Urinary bladder (tissue), 4 donors: ENCODE results near the gene MFAP4. TPM values are rescaled to one million over a fixed set of nuclear protein-coding genes. Genes with fewer than 3 reads are reported as not detected.

Source experiments
- DNase-seq: peaks from one replicate; pipeline ENCODE4 v3.0.0-alpha.2; 2015; ENCODE audit errors: extremely low spot score
- H3K27ac ChIP-seq: one replicate; pipeline ENCODE4 v1.5.1; 2013; ENCODE audit warnings: low read depth, mild to moderate bottlenecking, moderate library complexity
- H3K36me3 ChIP-seq: one replicate; pipeline ENCODE4 v1.6.1; 2013; ENCODE audit warnings: mild to moderate bottlenecking, moderate library complexity; ENCODE audit not compliant: insufficient read depth
- H3K4me1 ChIP-seq: one replicate; pipeline ENCODE4 v1.6.1; 2013; ENCODE audit warnings: mild to moderate bottlenecking, moderate library complexity; ENCODE audit not compliant: insufficient read depth
- H3K4me3 ChIP-seq: one replicate; pipeline ENCODE4 v1.5.1; 2013; ENCODE audit warnings: low read depth, low read length
- WGBS: extraction: QIAGEN DNeasy Blood & Tissue Kit; methylation state at CpG from one replicate; pipeline ENCODE4 v1.1.7; 2013; 5-methylcytosine and 5-hydroxymethylcytosine counted together
- polyA plus RNA-seq: library from polyadenylated mRNA; stranded (reverse); fragments of 200-250 nt; gene quantifications from one replicate; pipeline ENCODE4 v1.2.3, GENCODE V29; 2013
- total RNA-seq: library from RNA; depleted of rRNA; stranded (reverse); fragments of >200 nt; gene quantifications from one replicate; pipeline ENCODE4 v1.2.3, GENCODE V29; 2014
- donor health status: healthy with polysubstance abuse.
- donor health status: healthy.

The MFAP4 gene
- total and polyA plus RNA-seq, 2 donors: 123 to 1,046 TPM

- no peak overlapping the region for H3K4me3 ChIP-seq
- H3K4me1 ChIP-seq: no peaks in the 10 kb centered on the region
- H3K36me3 ChIP-seq: no peaks in the 10 kb centered on the region
- no peak for DNase-seq
- H3K27ac ChIP-seq: no peak overlapping the region
- 87% methylated on average over 1 of the region's 1 CpG for WGBS
Observed at GRCh38 chr17:19404264-19404663, 17.3 kb upstream of the MFAP4 start.

DNA sequence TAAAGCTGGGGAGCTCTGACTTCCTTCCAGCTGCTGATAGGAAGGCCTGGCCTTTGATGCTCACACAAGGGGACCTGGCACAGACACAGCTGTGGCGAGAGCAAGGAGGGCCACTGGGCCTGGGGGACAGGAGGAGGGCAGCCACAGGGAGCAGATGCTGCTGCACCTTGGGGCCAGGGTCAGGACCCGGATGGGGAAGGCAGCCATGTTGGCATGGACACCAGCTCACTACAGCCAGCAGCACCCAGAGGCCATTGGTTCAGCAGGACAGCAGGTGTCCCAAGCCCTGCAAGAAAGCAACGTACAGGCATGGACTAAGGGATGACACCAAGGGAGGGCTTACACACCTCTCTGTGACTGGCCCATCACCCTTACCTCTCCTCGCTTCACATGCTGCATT is 16.0 kb upstream of the MFAP4 start:
- Histone ChIP-seq H3K36me3 (no peaks in the 10 kb centered on the region), H3K4me1 (no peaks in the 10 kb centered on the region), H3K4me3 (no peak overlapping the region), H3K27ac (no peak overlapping the region)
- 95% methylated on average over 4 of the region's 4 CpGs for WGBS
- DNase-seq: no peak

DNA sequence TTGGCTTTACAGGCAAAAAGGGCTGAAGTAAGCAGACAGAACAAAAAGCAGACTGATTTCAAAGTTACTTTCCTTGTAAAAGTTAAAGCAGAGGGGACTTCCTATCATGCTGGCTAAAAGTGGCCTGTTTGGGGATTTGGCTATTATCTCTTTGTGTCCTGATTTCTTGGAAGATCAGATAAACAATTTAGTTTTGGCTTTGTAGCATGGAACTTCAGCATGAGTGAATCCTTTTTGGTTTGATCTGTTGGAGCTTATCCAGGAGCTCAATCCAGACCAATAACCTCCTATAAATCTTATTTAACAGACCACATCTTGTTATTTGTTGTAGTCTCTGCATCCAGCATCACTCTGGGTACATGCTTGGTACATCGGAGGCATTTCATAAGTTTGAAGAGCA is 15.2 kb upstream of the MFAP4 start:
- Histone ChIP-seq H3K36me3 (no peaks in the 10 kb centered on the region), H3K4me1 (no peaks in the 10 kb centered on the region), H3K27ac (no peak overlapping the region), H3K4me3 (no peak overlapping the region)
- WGBS: 40% methylated on average over 1 of the region's 1 CpG
- DNase-seq: no peak

GRCh38 chr17:19401321-19402010 is 14.5 kb upstream of the MFAP4 start:
- DNase-seq: no peak
- no peaks in the 10 kb centered on the region for H3K4me1 ChIP-seq
- no peaks in the 10 kb centered on the region for H3K36me3 ChIP-seq
- no peak overlapping the region for H3K27ac ChIP-seq
- no peak overlapping the region for H3K4me3 ChIP-seq
- WGBS: 51% methylated on average over 8 of the region's 8 CpGs

GRCh38 chr17:19399750-19400450 is 12.9 kb upstream of the MFAP4 start:
- DNase-seq: no peak
- no peak overlapping the region for H3K27ac ChIP-seq
- H3K4me1 ChIP-seq: no peaks in the 10 kb centered on the region
- no peaks in the 10 kb centered on the region for H3K36me3 ChIP-seq
- WGBS: 81% methylated on average over 3 of the region's 3 CpGs
- H3K4me3 ChIP-seq: no peak overlapping the region

GRCh38 chr17:19398301-19399181 is 11.6 kb upstream of the MFAP4 start:
- no peak for DNase-seq
- H3K27ac ChIP-seq: no peak overlapping the region
- H3K4me3 ChIP-seq: no peak overlapping the region
- no peaks in the 10 kb centered on the region for H3K4me1 ChIP-seq
- WGBS: 52% methylated on average over 2 of the region's 2 CpGs
- H3K36me3 ChIP-seq: no peaks in the 10 kb centered on the region

DNA sequence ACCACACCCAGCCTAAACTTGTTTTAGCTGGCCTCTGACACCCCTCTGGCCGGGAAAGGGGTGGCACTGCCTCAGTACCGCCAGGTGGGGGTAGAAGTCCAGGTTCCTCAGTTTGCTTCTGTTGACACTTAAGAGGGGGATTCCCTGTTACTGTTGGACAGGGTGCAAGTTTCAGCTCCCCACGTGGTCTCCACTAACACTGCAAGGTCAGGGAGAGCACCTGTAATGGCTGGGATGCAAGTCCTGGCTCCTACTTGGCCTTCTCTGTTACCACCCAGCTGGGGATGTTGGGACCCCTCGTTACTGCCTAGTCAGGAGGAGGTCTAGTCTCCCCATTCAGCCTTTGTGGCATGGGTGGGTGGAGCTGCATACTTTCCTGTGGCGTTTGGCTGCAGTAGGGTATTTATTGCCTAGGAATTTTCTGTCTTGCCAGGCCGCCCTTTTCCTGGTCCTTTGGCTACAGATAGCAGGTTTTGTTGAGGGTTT is 10.6 kb upstream of the MFAP4 start:
- 74% methylated on average over 6 of the region's 6 CpGs for WGBS
- Histone ChIP-seq H3K27ac (no peak overlapping the region), H3K36me3 (no peaks in the 10 kb centered on the region), H3K4me1 (no peaks in the 10 kb centered on the region), H3K4me3 (no peak overlapping the region)
- DNase-seq: no peak

GRCh38 chr17:19392303-19392702 is 5.3 kb upstream of the MFAP4 start:
- Histone ChIP-seq H3K4me3 (no peak overlapping the region), H3K27ac (no peak overlapping the region), H3K36me3 (no peaks in the 10 kb centered on the region), H3K4me1 (no peaks in the 10 kb centered on the region)
- no peak for DNase-seq
- WGBS: 52% methylated on average over 7 of the region's 7 CpGs

DNA sequence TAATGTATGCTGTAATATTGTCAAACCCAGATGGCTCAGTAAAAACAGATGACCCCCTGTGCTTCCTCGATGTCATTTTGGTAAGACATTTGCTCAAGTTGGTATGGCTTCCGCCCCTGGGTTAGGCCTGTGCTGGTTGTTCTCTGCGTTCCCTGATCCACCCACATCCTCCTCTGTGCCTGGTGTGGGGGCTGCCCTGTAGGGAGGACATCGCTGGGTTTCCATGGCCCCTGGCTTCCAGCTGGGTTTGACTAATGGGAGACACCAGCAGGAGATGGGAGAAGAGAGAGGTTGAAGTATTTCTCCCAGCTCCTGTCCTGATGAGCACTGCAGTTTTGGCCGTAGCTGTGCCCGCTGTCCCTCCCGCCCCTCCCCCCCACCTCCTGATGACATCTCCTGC is 4.4 kb upstream of the MFAP4 start:
- DNase-seq: no peak
- no peak overlapping the region for H3K4me3 ChIP-seq
- WGBS: 81% methylated on average over 7 of the region's 7 CpGs
- peak overlapping the region; percentile 62 for H3K27ac ChIP-seq
- no peaks in the 10 kb centered on the region for H3K4me1 ChIP-seq
- no peaks in the 10 kb centered on the region for H3K36me3 ChIP-seq

DNA sequence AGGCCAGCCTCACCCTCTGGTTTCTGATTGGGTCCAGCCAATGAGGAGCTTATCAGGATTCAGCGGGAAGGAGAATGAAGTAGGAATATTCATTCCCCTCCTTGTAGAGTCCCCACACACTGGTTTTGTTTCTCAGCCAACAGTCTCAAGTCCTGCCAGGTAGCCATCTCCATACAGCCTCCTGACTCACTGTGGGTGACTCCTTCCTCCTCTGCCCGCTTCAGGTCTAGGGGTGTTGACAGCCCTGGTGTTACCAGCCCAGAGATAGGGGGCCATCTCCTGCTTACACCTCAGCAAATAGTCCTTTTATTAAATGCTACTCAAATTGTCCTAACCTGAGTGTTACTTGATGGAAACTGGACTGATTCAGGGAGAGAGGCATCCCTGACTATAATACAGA is 4.0 kb upstream of the MFAP4 start:
- H3K4me1 ChIP-seq: no peaks in the 10 kb centered on the region
- H3K27ac ChIP-seq: no peak overlapping the region
- no peak overlapping the region for H3K4me3 ChIP-seq
- DNase-seq: no peak
- WGBS: 80% methylated on average over 2 of the region's 2 CpGs
- no peaks in the 10 kb centered on the region for H3K36me3 ChIP-seq

DNA sequence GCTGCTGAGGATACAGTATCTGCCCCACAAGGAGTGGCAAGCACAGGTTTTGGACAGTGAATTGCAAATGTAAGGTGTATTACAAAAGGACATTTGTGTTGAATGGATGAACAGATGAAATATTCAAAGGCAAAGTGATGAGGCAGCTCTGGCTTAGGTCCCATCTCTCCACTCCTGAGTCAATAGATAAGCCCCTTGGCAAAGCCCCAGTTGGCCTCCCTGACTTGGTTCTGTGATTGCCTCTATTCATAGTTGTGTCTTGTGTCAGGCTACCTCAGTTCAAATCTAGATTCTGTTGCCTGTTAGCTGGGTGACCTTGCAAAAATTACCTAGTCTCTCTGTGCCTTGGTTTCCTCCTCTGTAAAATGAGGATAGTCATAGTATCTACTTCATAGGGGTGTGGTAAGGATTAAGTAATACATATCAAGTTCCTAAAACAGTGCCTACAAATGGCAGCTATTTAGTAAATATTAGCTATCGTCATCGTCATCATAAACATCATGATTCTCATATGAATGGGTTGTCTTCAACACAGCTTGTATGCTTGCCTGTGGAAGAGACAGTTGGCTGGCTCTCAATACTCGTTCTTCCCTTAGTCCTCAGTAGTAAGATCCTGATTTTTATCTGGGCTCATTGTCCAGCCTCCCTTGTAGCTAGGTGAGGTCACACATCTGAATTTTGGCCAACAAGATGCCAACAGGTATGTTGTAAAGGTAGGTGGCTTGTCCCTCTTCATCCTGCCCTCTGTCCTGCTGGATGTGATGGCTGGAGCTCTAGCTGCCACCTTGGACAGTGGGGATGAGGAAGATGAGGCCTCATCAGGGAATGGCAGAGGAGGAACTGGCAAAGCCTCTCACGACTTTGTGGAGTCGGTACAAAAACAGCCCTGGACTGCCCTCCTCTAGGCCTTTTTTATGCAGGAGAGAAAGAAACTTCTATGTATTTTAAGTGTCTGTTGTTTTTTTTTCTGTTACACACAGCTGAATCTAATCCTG is 2.1 kb upstream of the MFAP4 start:
- H3K36me3 ChIP-seq: no peaks in the 10 kb centered on the region
- no peak overlapping the region for H3K4me3 ChIP-seq
- no peak for DNase-seq
- 40% methylated on average over 5 of the region's 5 CpGs for WGBS
- H3K4me1 ChIP-seq: no peaks in the 10 kb centered on the region
- peak overlapping the region; percentile 42 for H3K27ac ChIP-seq

- H3K4me1 ChIP-seq: no peaks in the 10 kb centered on the region
- peak overlapping the region; percentile 73 for H3K27ac ChIP-seq
- no peak overlapping the region for H3K4me3 ChIP-seq
- DNase-seq: no peak
- no peaks in the 10 kb centered on the region for H3K36me3 ChIP-seq
- 80% methylated on average over 2 of the region's 2 CpGs for WGBS
Observed at GRCh38 chr17:19387921-19388521, 1.0 kb upstream of the MFAP4 start.
